Heart right ventricle (tissue), 16 donors: Measurements from ENCODE around the gene PTPN4. TPM values are rescaled to one million over a fixed set of nuclear protein-coding genes. Genes with fewer than 3 reads are reported as not detected.
A peak's percentile ranks its signal among the peaks of the same experiment; 100 is the strongest.

Experiments
- ATAC-seq, 8 donors: fragments of 200-7000 bp; cut with Tn5 transposase; one replicate each; pipeline ENCODE4 v1.9.1; 2020; ENCODE audit warnings: mild to moderate bottlenecking in 8 of 8, moderate library complexity in 8 of 8, moderate number of reproducible peaks in 1 of 8
- DNase-seq, 2 donors: peaks; one replicate each; pipeline ENCODE4 v3.0.0-alpha.2; 2020
- H3K27ac ChIP-seq, 10 donors: fragments of 200-600 bp; sonication (generic) in 2 of 10; one replicate each; pipeline versions ENCODE4 v1.5.0 to v1.8.0; 2020 to 2022; ENCODE audit warnings: mild to moderate bottlenecking in 3 of 10
- H3K27me3 ChIP-seq, 7 donors: fragments of 200-600 bp; one replicate each; pipeline ENCODE4 v1.8.0; 2021 to 2022; ENCODE audit warnings: mild to moderate bottlenecking in 2 of 7
- H3K36me3 ChIP-seq, 9 donors: fragments of 200-600 bp; sonication (generic) in 1 of 9; one replicate each; pipeline versions ENCODE4 v1.5.0 to v1.8.0; 2020 to 2022; ENCODE audit warnings: mild to moderate bottlenecking in 2 of 9
- H3K4me1 ChIP-seq, 9 donors: fragments of 200-600 bp; sonication (generic) in 1 of 9; one replicate each; pipeline versions ENCODE4 v1.5.0 to v1.8.0; 2020 to 2022; ENCODE audit warnings: mild to moderate bottlenecking in 4 of 9
- H3K4me3 ChIP-seq, 10 donors: fragments of 200-600 bp; sonication (generic) in 2 of 10; one replicate each; pipeline versions ENCODE4 v1.5.0 to v1.8.0; 2020 to 2022; ENCODE audit warnings: mild to moderate bottlenecking in 7 of 10, moderate library complexity in 2 of 10
- H3K9me3 ChIP-seq, 11 donors: fragments of 200-600 bp in 10 of 11; sonication (generic) in 2 of 11; one replicate each; pipeline versions ENCODE4 v1.5.0 to v1.8.0; 2013 to 2022; ENCODE audit warnings: mild to moderate bottlenecking in 2 of 11, control low read depth in 1 of 11, moderate library complexity in 1 of 11
- WGBS, 2 donors: extraction: QIAGEN DNeasy Blood & Tissue Kit; methylation state at CpG; one replicate each; pipeline ENCODE4 v1.1.7; 2013; ENCODE audit warnings: inconsistent platforms in 1 of 2; 5-methylcytosine and 5-hydroxymethylcytosine counted together
- intact Hi-C, 10 donors: fragments of 100-400 bp; cut with DNase I; formaldehyde crosslinking; loops; one replicate each; pipeline versions ENCODE4 v1.11.1 to v1.14.2; 2022
- polyA plus RNA-seq, 2 donors: library from polyadenylated mRNA; stranded (reverse); fragments of 200-250 nt; gene quantifications; one replicate each; pipeline ENCODE4 v1.2.3, GENCODE V29; 2013
- total RNA-seq, 10 donors: library from RNA; stranded (reverse); fragmentation: NEBNext Ultra II Directional in 3 of 10; extraction: Animal tissue kit (Norgen Biotek cat#: 25700) in 3 of 10; gene quantifications; one replicate each; pipeline versions ENCODE4 v1.2.1 to v1.2.4, GENCODE V29; 2021 to 2023
- TF ChIP-seq, protein P1 (sequence below), 9 donors: fragments of 200-600 bp; sonication (generic) in 2 of 9; IDR thresholded peaks; one replicate each; pipeline versions ENCODE4 v1.5.0 to v1.8.0; 2021 to 2022; ENCODE audit warnings: antibody characterized with exemption in 9 of 9, mild to moderate bottlenecking in 5 of 9, moderate library complexity in 1 of 9
- donor health status: Arrhythmogenic right ventricular cardiomyopathy.
- donor health status: ischemic (EF 13 %, LVEDD 7.1; RV severe dilation, severe dysfunction).
- donor health status: healthy with polysubstance abuse.
- donor health status: DM: no; HTN: yes; CAD: no.
- donor health status: DM: no; HTN: no; CAD: no.
- donor health status: ischemic (EF 25% LVEDD 6.9; RV normal size, moderate dysfunction).
- donor health status: ischemic (EF 25% LVEDD 5.7; RV mildly dilated, moderate dysfunction).
- donor health status: healthy.
- donor health status: DM: yes; HTN: yes; CAD: no.
- donor health status: Ischemic cardiomyopathy.
- donor health status: ischemic (EF 35%, LVEDD 5.7; RV mildly dilated, moderate dysfunction).
- donor health status: nonischemic (EF 11% LVEDD 7.7; RV severe dilation, severe dysfunction).
- donor health status: DM: yes; HTN: yes; CAD: no.
- donor health status: PGD.
- donor health status: ischemic (EF 29% LVEDD 5.4; RV normal size, mild dysfunction).
- donor health status: nonischemic (EF 23%, LVEDD 6.1; RV moderate dilation, normal function).

PTPN4 gene
- total and polyA plus RNA-seq, 12 donors, result 2.5 to 56.1 (median 44.7) TPM

DNA sequence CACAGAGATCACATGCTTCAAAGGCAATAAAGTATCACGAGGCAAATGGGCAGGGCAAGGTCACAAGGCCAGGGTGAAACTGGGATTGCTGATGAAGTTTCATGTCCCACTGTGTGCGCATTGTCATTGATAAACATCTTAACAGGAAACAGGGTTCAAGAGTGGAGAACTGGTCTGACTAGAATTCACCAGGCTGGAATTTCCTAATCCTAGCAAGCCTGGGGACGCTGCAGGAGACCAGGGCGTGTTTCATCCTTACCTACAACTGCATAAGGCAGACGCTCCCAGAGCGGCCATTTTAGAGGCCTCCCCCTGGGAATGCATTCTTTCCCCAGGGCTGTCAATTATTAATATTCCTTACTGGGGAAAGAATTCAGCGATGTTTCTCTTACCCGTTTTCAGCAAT, 33.2 kb downstream of the PTPN4 start:
- H3K27me3 ChIP-seq, result no peaks in the 10 kb centered on the region
- no peak overlapping the region for H3K27ac ChIP-seq
- peaks cover 0 to 63% (median 43%) of the 10 kb centered on the region in 11 donors for H3K9me3 ChIP-seq
- 84 to 87% methylated on average over 8 of the region's 8 CpGs for WGBS, 2 donors
- peaks cover 0 to 19% (median 0%) of the 10 kb centered on the region in 9 donors for H3K4me1 ChIP-seq
- TF ChIP-seq, protein P1, sequence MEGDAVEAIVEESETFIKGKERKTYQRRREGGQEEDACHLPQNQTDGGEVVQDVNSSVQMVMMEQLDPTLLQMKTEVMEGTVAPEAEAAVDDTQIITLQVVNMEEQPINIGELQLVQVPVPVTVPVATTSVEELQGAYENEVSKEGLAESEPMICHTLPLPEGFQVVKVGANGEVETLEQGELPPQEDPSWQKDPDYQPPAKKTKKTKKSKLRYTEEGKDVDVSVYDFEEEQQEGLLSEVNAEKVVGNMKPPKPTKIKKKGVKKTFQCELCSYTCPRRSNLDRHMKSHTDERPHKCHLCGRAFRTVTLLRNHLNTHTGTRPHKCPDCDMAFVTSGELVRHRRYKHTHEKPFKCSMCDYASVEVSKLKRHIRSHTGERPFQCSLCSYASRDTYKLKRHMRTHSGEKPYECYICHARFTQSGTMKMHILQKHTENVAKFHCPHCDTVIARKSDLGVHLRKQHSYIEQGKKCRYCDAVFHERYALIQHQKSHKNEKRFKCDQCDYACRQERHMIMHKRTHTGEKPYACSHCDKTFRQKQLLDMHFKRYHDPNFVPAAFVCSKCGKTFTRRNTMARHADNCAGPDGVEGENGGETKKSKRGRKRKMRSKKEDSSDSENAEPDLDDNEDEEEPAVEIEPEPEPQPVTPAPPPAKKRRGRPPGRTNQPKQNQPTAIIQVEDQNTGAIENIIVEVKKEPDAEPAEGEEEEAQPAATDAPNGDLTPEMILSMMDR (IDR thresholded peaks at IDR 0.05), result no peak
- intact Hi-C loops, result no loop called here
- ATAC-seq, result no peak
- H3K4me3 ChIP-seq, result no peak overlapping the region
- H3K36me3 ChIP-seq, result peaks cover 0 to 7% (median 0%) of the 10 kb centered on the region in 9 donors
- no peak for DNase-seq

DNA sequence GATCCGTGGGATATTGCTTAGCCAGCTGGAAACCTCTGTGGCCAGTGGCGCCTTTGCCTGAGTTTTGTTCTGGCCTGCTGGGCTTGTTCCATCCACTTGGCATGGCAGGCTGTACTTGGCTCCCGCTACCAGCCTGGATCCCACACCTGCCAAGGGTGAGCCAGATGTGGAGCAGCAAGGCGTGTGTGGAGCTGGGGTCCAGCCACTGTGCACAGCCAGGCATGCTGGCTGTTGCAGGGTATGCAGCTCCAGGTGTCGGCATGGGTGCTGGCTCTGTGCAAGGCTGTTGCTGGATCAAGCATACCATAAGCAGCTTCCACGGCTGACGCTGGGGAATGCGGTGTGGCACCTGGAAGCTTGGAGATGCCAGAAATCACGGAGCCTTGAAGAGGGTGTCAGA, 34.5 kb downstream of the PTPN4 start:
- H3K27me3 ChIP-seq, result no peaks in the 10 kb centered on the region
- peaks cover 0 to 7% (median 0%) of the 10 kb centered on the region in 9 donors for H3K36me3 ChIP-seq
- intact Hi-C loops, result no loop called here
- no peak overlapping the region for H3K4me3 ChIP-seq
- peaks cover 0 to 27% (median 6%) of the 10 kb centered on the region in 9 donors for H3K4me1 ChIP-seq
- WGBS, 2 donors, result 79 to 87% methylated on average over 9 of the region's 9 CpGs
- no peak overlapping the region for H3K27ac ChIP-seq
- TF ChIP-seq, protein P1 (IDR thresholded peaks at IDR 0.05), result no peak
- ATAC-seq, result peak in 5 of 8 donors; percentile 39 to 84 (median 81)
- peaks cover 0 to 57% (median 37%) of the 10 kb centered on the region in 11 donors for H3K9me3 ChIP-seq
- peak in 1 of 2 donors; percentile 51 for DNase-seq

DNA sequence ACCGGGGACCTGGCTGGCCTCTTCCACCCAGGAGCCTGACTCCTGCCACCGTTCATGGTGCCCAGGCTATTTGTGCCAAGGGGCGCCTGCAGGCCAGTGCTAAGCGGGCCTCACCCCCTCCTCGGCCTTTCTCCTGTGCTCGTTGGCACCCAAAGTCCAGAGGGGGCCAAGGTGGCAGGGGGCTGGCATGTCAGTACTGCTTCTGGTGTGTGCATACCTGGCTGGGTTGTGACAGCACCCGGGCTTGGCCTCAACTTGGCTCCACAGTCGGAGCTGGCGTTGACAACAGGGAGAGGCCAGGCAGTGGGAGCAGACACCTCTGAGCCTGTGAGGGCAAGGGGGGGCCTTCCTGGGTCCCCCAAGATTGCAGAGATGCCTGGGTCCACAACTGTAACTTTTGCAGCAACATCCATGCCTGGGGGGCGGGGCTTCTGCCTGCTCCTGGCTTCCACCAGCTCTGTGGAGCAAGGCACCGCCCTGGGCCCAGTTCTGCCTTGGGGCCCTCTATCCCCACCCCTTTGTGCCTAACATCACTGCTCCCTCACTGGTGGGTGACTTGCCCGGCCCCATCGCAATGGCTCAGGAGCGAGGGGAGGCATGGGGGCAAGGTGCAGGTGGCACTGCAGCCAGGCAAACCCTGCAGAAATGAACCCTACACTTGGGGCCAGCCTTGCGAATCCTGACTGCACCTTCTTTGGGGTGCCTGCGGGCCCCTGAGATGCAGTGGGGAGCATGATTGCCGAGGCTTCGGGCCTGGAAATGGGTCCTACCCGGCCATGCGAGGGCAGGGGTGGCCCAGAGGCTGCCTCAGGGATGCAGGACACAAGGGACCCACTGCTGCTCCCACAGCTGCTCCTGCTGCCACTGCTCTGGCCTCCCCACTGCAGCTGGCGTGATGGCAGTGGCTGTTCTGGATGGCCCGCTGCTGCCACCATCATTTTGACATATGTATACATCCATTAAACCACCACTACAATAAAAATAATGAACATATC, 35.9 kb downstream of the PTPN4 start:
- TF ChIP-seq, protein P1 (IDR thresholded peaks at IDR 0.05), result no peak
- peak in 7 of 8 donors; percentile 19 to 74 (median 28) for ATAC-seq
- Histone ChIP-seq H3K4me1 (peaks cover 0 to 39% (median 11%) of the 10 kb centered on the region in 9 donors), H3K27me3 (no peaks in the 10 kb centered on the region), H3K4me3 (no peak overlapping the region), H3K9me3 (peaks cover 0 to 43% (median 24%) of the 10 kb centered on the region in 11 donors), H3K36me3 (peaks cover 0 to 7% (median 0%) of the 10 kb centered on the region in 9 donors), H3K27ac (no peak overlapping the region)
- DNase-seq, result no peak
- WGBS, 2 donors, result 92 to 93% methylated on average over 22 of the region's 22 CpGs
- intact Hi-C loops, result no loop called here

DNA sequence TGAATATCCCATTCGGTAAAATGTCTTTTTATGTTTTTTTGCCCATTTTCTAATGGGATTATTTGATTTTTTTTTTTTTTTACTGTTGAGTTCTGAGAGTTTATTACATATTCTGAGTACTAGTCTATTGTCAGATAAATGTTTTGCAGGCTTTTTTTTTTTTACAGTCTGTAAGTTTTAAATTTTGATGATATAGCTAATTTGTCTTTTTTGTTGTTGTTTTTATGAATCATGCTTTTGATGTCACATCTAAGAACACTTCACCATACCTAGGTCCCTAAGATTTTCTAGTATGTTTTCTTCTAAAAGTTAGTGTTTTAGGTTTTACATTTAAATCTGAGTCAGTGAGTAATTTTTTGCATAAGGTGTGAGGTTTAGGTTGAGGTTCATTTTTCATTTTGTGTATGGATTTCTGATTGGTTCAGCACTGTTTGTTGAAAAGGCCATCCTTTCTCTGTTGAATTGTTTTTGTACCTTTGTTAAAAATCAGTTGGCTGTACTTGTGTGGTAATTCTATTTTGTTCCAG, 40.7 kb downstream of the PTPN4 start:
- no peaks in the 10 kb centered on the region for H3K27me3 ChIP-seq
- 79 to 83% methylated on average over 1 of the region's 1 CpG for WGBS, 2 donors
- no peaks in the 10 kb centered on the region for H3K36me3 ChIP-seq
- DNase-seq, result no peak
- H3K27ac ChIP-seq, result no peak overlapping the region
- ATAC-seq, result no peak
- intact Hi-C loops, result loop anchor here in 2 of 10 donors (5.0 kb wide), 2 partner anchors 33 to 43 kb away; partner anchors contain the start of gene PTPN4 (in 1 of the 2)
- peaks cover 0 to 39% (median 14%) of the 10 kb centered on the region in 9 donors for H3K4me1 ChIP-seq
- TF ChIP-seq, protein P1 (IDR thresholded peaks at IDR 0.05), result no peak
- H3K4me3 ChIP-seq, result no peak overlapping the region
- H3K9me3 ChIP-seq, result peaks cover 0 to 12% (median 0%) of the 10 kb centered on the region in 11 donors
